Measurements from ENCODE around the gene SPATA13. TPM values are rescaled to one million over a fixed set of nuclear protein-coding genes. Genes with fewer than 3 reads are reported as not detected.

SPATA13 gene
- total RNA-seq, 1 donor from 2014 or later = 38.2 TPM

- no peak overlapping the region for H3K4me3 ChIP-seq
- peaks cover 0 to 3% of the 10 kb centered on the region in 2 donors for H3K9me3 ChIP-seq
- intact Hi-C loops (cut with DNase I) = no loop called here
- H3K4me1 ChIP-seq = no peaks in the 10 kb centered on the region
- no peaks in the 10 kb centered on the region for H3K36me3 ChIP-seq
- no peaks in the 10 kb centered on the region for H3K27me3 ChIP-seq
- DNase-seq (ENCODE audit: low spot score in 2 of 2) = no peak
- TF ChIP-seq, protein P1, sequence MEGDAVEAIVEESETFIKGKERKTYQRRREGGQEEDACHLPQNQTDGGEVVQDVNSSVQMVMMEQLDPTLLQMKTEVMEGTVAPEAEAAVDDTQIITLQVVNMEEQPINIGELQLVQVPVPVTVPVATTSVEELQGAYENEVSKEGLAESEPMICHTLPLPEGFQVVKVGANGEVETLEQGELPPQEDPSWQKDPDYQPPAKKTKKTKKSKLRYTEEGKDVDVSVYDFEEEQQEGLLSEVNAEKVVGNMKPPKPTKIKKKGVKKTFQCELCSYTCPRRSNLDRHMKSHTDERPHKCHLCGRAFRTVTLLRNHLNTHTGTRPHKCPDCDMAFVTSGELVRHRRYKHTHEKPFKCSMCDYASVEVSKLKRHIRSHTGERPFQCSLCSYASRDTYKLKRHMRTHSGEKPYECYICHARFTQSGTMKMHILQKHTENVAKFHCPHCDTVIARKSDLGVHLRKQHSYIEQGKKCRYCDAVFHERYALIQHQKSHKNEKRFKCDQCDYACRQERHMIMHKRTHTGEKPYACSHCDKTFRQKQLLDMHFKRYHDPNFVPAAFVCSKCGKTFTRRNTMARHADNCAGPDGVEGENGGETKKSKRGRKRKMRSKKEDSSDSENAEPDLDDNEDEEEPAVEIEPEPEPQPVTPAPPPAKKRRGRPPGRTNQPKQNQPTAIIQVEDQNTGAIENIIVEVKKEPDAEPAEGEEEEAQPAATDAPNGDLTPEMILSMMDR (IDR thresholded peaks at IDR 0.05) = no peak
- H3K27ac ChIP-seq = no peak overlapping the region
Measured at GRCh38 chr13:24192057-24192810, 31.7 kb downstream of the SPATA13 start.

GRCh38 chr13:24192811-24193162, 32.3 kb downstream of the SPATA13 start:
- H3K27ac ChIP-seq = no peak overlapping the region
- intact Hi-C loops (cut with DNase I) = no loop called here
- no peak for DNase-seq (ENCODE audit: low spot score in 2 of 2)

GRCh38 chr13:24194447-24194846, 33.9 kb downstream of the SPATA13 start:
- Histone ChIP-seq H3K4me3 (no peak overlapping the region), H3K36me3 (no peaks in the 10 kb centered on the region), H3K27me3 (no peaks in the 10 kb centered on the region), H3K27ac (no peak overlapping the region), H3K4me1 (no peaks in the 10 kb centered on the region), H3K9me3 (no peaks in the 10 kb centered on the region)
- no peak for DNase-seq (ENCODE audit: low spot score in 2 of 2)
- intact Hi-C loops (cut with DNase I) = no loop called here
- TF ChIP-seq, protein P1 (IDR thresholded peaks at IDR 0.05) = no peak

More at GRCh38 chr13:24192811-24193162, 32.3 kb downstream of the SPATA13 start:
- TF ChIP-seq, protein P1 (IDR thresholded peaks at IDR 0.05) = no peak
- Histone ChIP-seq H3K9me3 (peaks cover 0 to 3% of the 10 kb centered on the region in 2 donors), H3K4me3 (no peak overlapping the region), H3K36me3 (no peaks in the 10 kb centered on the region), H3K27me3 (no peaks in the 10 kb centered on the region), H3K4me1 (no peaks in the 10 kb centered on the region)

DNA sequence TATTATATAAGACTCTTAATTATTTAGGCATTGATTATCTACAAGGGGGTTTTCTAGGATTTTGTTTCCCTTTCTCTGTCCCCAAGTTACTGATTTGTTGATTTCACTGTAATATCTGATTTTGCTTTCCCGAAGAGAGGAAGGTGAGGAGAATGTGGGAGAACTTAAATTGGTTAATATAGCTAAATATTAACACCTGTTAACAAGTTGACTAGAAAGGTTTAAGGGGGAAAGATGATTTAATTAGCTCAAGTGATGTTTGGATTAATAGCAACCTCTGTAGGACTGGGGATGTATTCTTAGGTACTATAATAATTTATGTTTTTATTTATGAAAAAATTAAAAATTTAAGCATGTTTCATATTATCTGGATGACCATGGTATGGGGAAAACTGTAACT, 35.1 kb downstream of the SPATA13 start:
- TF ChIP-seq, protein P1 (IDR thresholded peaks at IDR 0.05) = no peak
- DNase-seq (ENCODE audit: low spot score in 2 of 2) = no peak
- no peaks in the 10 kb centered on the region for H3K36me3 ChIP-seq
- intact Hi-C loops (cut with DNase I) = no loop called here
- no peaks in the 10 kb centered on the region for H3K27me3 ChIP-seq
- H3K27ac ChIP-seq = no peak overlapping the region
- no peaks in the 10 kb centered on the region for H3K9me3 ChIP-seq
- no peak overlapping the region for H3K4me3 ChIP-seq
- no peaks in the 10 kb centered on the region for H3K4me1 ChIP-seq

DNA sequence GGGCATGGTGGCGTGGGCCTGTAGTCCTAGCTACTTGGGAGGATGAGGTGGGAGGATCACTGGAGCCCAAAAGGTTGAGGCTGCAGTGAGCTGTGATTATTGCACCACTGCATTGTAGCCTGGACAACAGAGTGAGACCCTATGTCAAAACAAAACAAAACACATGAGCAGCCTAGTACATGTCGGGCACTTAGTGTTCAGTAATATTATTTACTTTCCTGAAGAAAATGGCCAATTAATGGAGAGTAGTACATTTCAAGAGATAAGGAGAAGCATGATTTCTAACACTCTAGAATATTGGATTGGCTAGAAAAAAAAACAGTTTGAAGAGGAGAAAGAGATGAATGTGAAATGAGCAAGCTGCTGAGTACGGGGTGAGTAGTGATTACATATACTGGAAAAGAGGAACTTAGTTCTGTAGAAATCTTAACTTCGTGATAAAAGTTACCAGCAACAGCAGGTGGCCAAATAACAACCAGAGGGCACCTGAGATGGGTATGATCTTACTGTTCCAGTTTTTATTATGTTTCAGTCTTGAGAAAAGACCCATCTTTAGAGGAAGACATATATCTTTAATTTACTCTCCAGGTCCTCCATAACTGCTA, 36.2 kb downstream of the SPATA13 start:
- Histone ChIP-seq H3K27ac (no peak overlapping the region), H3K4me1 (no peaks in the 10 kb centered on the region), H3K36me3 (no peaks in the 10 kb centered on the region), H3K4me3 (no peak overlapping the region), H3K9me3 (no peaks in the 10 kb centered on the region), H3K27me3 (no peaks in the 10 kb centered on the region)
- DNase-seq (ENCODE audit: low spot score in 2 of 2) = no peak
- intact Hi-C loops (cut with DNase I) = no loop called here
- TF ChIP-seq, protein P1 (IDR thresholded peaks at IDR 0.05) = no peak

Data from ascending aorta (tissue), 2 donors.